WTC11 (cell line): ENCODE measurements around the gene NAA60. TPM values are rescaled to one million over a fixed set of nuclear protein-coding genes. Genes with fewer than 3 reads are reported as not detected.

ENCODE experiments used
- microRNA-seq: library from miRNA; unstranded; fragments of <30 nt; microRNA quantifications from one replicate; pipeline ENCODE4 v1.2.0, GENCODE V29; 2022; ENCODE audit warnings: borderline number of aligned reads
- total RNA-seq: library from RNA; stranded (reverse); gene quantifications from 3 replicates; pipeline ENCODE4 v1.2.3, GENCODE V29; 2021
- TF ChIP-seq, protein P1 (sequence below): fragments of 250-450 bp; sonication (Bioruptor Pico); IDR thresholded peaks from 2 replicates; pipeline ENCODE4 v1.8.0; 2021; ENCODE audit warnings: mild to moderate bottlenecking

NAA60 gene
- total RNA-seq, 1 experiment from 2014 or later: 50.3 TPM

DNA sequence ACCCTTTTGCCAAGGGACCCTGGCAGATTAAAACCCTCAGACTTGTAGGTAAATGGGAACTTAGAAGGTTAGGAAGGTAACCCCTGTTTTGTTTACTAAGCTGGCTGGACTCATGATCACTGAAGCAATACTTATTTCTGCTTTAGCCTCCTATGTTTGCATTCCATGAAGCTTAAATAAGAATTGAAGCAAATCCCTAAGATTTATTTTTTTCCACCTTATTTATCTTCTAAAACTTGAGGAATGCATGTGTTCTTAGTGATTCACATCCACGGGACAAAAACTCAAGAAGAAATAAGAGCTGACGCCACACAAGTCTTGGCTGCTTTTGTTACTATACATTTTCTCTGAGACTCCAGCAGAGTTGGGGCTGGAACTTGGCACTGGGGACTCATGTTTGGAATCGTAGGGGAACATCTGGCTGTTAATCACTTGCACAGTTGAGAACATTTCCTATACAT, 92.8 kb downstream of the NAA60 start (continued):
- TF ChIP-seq, protein P1, sequence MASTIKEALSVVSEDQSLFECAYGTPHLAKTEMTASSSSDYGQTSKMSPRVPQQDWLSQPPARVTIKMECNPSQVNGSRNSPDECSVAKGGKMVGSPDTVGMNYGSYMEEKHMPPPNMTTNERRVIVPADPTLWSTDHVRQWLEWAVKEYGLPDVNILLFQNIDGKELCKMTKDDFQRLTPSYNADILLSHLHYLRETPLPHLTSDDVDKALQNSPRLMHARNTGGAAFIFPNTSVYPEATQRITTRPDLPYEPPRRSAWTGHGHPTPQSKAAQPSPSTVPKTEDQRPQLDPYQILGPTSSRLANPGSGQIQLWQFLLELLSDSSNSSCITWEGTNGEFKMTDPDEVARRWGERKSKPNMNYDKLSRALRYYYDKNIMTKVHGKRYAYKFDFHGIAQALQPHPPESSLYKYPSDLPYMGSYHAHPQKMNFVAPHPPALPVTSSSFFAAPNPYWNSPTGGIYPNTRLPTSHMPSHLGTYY (CRISPR knock-in tag): no peak

Small RNAs within 50 kb of the gene (microRNA-seq; reads per million reads assigned to microRNA genes)
- gene MIR6126: not detected

Other genes with a start within 250 kb of the NAA60 start
- 6.8 to 9.7 TPM (median 7.2 TPM) in 3 replicates for gene ZNF200, start 208.5 kb upstream of the NAA60 start, total RNA-seq
- gene MEFV, start 187.0 kb upstream of the NAA60 start, total RNA-seq: 0.09 to 0.21 TPM (median 0.14 TPM) in 3 replicates
- 24.9 to 29.5 TPM (median 27.8 TPM) in 3 replicates for gene ZNF263, start 160.2 kb upstream of the NAA60 start, total RNA-seq
- 5.3 to 7.4 TPM (median 7.0 TPM) in 3 replicates for gene TIGD7, start 138.2 kb upstream of the NAA60 start, total RNA-seq
- 21.8 to 31.5 TPM (median 23.5 TPM) in 3 replicates for gene ZNF75A, start 138.2 kb upstream of the NAA60 start, total RNA-seq
- not detected in 3 replicates for gene OR2C1, start 87.8 kb upstream of the NAA60 start, total RNA-seq
- 16.0 to 17.9 TPM (median 16.7 TPM) in 3 replicates for gene ZSCAN32, start 42.7 kb upstream of the NAA60 start, total RNA-seq
- 11.3 to 13.8 TPM (median 11.7 TPM) in 3 replicates for gene ZNF174, start 42.5 kb upstream of the NAA60 start, total RNA-seq
- 1.3 to 2.2 TPM (median 1.4 TPM) in 3 replicates for gene ZNF597, start 176 bp upstream of the NAA60 start, total RNA-seq
- gene C16orf90, start 51.8 kb downstream of the NAA60 start, total RNA-seq: not detected in 3 replicates
- 11.1 to 13.7 TPM (median 12.6 TPM) in 3 replicates for gene CLUAP1, start 57.3 kb downstream of the NAA60 start, total RNA-seq
- gene NLRC3, start 133.7 kb downstream of the NAA60 start, total RNA-seq: 0.23 to 0.66 TPM (median 0.26 TPM) in 3 replicates
- 16.3 to 18.0 TPM (median 16.7 TPM) in 3 replicates for gene SLX4, start 167.9 kb downstream of the NAA60 start, total RNA-seq
- gene DNASE1, start 211.0 kb downstream of the NAA60 start, total RNA-seq: 13.5 to 15.7 TPM (median 13.9 TPM) in 3 replicates